NCI-H1436 treated with DMSO at 0.1 percent for 48 hours (cell line): ENCODE results near the gene MAGI2.
"Not testable (repeated sequence)": the region's sequence is repeated elsewhere in the genome, so short reads cannot be mapped to it uniquely, and the experiment has no call there.

Experiments
- DNase-seq: peaks from one replicate; lab custom pipeline; 2025; lab: John Stamatoyannopoulos, UW

MAGI2 gene

GRCh38 chr7:78026492-78026891 is 1427.0 kb downstream of the MAGI2 start:
- DNase-seq, result no peak

DNA sequence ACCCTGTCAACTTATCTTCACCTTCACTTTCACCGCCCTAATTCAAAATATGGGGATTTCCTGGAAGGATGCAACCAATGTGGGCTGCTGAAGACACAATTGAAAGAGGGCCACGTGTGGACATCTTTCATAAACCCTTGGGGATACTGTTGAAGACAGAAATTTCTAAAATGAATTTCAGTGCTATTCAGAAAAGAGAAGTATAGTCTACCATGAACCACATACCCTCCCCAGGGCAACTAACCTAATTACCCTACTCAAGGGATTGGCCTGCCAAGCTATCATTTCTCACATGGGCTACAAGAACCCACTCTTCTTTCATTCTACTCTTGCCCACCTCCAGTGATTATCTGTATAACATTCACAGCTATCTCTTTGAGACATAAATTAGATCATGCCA is 1428.9 kb downstream of the MAGI2 start:
- DNase-seq, result no peak

DNA sequence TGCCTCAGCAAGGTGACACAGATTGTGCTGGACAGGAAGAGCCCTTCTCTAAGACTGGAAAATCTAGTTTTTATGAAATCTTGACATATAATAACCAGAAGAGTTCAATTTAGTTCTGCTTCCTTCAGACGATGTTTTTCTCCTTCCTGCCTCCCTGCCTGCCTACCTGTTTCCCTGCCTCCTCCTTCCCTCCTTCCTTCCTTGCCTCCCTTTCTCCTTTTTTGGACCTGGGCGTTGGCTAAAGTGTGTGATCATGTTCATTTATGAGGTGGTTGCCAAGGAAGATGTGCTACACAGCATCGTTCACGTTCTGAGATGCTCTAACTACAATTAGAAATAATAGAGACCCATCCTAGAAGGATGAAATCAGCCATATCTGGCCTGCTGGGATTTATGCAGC is 1430.3 kb downstream of the MAGI2 start:
- DNase-seq, result no peak

GRCh38 chr7:78022165-78022564 is 1431.3 kb downstream of the MAGI2 start:
- DNase-seq, result no peak

DNA sequence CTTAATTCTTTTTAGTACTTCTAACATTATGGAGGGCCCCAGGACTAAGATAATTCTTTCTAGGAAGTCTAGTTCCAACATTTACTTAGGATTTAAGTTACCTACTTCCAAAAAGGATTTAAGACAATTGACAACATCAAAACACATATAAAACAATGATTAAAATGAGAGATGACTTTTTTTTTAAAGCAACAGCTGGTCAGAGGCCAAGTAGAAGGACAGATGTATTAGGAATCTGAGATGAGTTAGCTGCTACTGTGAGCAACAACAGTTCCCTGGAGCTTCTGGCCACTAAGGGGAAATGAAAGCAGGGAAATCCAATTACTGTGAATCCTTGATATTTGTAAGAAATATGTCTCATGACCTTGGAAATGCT is 1432.6 kb downstream of the MAGI2 start:
- no peak for DNase-seq

DNA sequence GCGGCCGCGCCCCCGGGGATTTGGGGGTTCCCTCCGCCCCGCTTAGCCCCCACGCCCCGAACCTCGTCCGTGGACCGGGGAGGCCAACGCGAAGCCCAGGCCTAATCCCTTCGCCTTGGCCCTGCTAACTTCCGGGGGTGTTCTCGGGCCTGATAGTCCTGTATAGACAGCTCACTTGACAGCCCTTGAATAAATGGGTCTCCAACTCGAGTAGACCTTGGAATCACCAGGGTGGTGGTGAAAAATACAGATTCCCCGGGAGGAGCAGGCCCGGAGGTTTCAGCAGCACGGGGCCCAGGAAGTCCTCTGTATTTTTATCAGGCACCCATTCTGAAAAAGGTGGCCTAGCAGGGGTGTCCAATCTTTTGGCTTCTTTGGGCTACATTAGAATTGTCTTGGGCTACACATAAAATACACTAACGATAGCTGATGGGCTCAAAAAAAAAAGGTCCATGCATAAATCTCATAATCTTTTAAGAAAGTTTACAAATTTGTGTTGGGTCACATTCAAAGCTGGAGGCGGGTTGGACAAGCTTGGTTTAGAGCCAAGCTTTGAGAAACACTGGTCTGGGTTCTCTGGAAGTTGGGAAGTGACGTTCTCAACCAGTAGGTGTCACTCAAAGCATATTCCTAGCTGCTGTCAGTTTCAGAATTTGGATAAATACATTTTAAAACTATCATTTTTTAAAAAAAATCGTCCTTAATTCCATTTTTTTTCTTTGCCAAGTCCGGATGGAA is 1433.2 kb downstream of the MAGI2 start:
- DNase-seq, result no peak

DNA sequence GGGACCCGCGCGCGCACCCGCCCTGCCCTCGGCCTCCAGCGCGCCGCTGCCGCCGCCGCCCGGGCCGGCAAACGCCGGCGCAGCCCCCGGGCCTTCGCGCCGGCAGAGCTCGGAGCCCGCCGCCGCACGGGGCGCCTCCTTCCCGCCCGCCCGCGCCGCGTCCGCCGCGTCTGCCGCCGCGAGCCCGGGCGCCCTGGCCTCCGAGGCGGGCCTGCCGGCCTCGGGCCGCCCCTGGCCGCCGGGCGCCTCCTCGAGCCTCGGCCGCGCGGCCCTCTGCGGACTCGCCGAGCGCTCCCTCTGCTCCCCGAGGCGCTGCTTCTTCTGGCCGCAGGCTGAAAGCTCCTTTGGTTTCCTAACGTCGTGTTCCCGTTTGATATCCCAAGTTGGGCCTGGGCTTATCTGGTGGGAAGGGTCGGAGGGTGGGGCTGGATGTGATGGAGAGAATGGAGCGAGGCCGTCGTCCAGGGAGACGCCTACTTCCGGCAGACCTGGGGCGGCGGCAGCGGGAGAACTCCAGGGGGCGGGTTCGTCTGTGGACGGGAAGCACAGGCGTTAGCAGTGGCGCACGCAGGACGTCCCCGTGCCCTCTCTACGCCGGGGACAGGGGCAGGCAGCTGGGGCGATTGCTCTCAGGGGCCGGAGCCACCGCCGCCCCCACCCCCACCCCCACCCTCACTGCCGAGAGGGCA is 1433.9 kb downstream of the MAGI2 start:
- no peak for DNase-seq

DNA sequence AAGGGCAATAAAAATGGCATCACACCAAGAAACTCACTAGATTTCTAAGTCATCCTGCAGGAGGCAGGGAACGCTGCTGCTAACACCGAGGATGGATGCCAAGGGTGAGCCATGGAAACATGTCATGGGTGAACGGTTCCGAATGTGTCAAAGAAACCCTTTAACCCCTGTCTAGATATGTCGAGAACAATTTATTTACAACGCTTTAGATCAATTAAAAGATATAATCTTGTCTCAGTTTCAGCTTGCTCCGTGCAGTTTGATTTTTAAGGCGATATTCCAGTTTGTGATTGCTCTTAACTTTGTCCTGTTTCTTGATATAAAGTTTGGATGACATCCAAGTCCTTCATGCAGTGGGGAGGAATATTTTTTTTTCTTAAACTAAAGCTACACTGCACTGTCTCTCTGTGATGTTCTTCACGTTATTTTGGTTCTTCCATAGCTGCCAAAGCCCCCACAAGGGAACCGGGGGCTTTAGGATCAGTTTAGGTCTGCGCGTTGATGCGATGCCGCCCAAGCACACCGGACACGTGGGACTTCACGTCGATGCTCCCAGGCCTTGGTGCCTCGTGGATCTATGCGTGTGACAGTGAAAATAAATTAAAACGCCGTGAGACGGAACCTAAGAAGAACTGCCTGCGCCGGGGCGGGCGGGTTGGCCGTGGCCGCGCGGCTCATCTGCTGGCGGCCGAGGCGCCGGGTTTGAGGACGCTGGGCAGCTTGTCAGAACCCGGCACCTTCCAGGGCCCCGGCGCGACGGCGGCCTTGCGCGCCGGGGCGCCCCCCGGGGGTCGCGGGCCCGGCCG is 1434.6 kb downstream of the MAGI2 start:
- no peak for DNase-seq

- DNase-seq, result no peak
These were observed 1435.8 kb downstream of the MAGI2 start for GRCh38 chr7:78017591-78018100.

- no peak for DNase-seq
These were observed 1437.8 kb downstream of the MAGI2 start for GRCh38 chr7:78015574-78016260.

GRCh38 chr7:78014401-78014800 is 1439.1 kb downstream of the MAGI2 start:
- no peak for DNase-seq

- DNase-seq, result no peak
These were observed 1440.1 kb downstream of the MAGI2 start for GRCh38 chr7:78013386-78013785.

DNA sequence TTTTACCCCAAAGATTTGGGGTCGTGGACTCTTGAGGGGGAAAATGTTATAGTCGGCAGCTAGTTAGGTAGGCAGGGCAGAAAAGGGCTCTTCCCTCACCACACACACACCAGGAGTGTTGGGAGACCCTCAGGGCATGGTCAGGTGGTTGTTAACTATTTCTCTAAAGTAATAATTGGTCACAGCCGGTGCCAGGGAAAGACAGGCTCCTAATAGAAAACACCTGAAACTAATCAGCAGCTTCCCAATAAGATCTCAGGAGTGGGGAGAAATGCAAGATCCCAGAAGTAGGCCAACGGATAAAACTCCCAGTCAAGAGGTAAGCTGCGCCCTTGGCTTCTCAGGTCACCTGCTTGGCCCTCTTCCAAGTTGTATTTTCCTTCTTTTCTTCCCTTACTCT is 1441.8 kb downstream of the MAGI2 start:
- no peak for DNase-seq

GRCh38 chr7:78007231-78007630 is 1446.2 kb downstream of the MAGI2 start:
- no peak for DNase-seq

DNA sequence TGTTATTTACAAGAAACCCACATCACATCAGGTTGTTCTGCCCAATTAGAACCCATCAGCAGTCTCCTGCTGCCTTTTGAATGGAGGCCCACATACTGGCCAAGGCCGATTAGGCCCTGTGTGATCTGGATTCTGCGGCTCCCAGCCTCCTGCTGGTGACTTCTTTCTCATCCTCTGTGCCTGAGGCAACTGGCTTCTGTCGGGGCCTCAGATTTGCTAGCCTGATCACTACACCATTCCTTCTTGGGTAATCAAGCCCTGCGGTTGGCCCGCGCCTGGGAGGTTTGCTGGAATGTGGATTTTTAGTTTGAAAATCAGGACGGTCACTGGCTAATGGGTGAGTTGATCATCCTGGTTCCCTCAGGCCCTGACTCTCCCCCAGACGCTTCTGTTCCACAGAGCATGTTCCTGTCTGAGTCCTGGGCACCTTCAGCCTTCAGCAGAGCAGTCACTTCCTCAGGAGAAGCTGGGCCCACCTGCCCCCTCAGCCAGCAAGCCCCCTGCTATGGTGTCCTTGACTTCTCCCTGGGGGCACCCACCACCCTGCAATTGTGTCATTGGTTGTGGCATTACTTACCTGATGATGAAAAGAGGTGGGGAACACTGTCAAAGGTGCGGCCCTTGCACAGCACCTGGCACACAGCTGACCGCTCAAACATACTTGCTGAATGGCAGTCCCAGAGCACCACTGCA is 1447.3 kb downstream of the MAGI2 start:
- no peak for DNase-seq

- no peak for DNase-seq
These were observed 1450.8 kb downstream of the MAGI2 start for GRCh38 chr7:78002715-78003114.

DNA sequence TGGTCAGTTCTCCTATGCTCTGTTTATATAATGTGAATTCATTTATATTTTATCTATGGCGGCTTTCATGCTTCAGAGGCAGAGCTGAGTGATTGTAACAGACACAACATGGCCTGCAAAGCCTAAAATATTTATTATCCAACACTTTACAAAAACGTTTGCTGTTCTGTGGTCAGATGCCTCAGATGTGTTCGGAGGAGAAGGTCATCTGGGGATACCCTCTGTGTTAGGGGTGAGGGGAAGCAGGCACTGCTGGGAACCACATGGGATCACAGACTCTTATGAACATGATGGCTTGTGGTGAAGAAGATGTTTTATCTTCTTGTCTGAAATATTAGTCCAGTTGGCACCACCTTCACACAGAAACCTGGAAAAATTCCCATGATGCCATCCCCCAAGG is 1451.4 kb downstream of the MAGI2 start:
- no peak for DNase-seq

- DNase-seq, result not testable (repeated sequence)
These were observed 1454.3 kb downstream of the MAGI2 start for GRCh38 chr7:77999168-77999567.

- DNase-seq, result no peak
These were observed 1457.8 kb downstream of the MAGI2 start for GRCh38 chr7:77995717-77996116.

DNA sequence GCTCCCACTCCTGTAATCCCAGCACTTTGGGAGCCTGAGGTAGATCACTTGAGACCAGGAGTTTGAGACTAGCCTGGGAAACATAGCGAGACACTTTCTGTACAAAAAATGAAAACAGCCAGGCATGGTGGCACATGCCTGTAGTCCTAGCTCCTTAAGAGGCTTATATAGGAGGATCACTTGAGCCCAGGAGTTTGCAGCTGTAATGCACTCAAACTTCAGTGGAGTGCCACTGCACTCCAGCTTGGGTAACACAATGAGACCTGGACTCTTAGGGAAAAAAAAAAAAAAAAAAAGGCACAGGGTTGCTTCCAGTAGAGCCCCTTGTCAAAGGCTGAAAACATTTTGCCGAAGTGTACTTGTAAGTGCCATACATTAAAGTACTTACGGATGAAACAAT is 1459.6 kb downstream of the MAGI2 start:
- DNase-seq, result no peak

- DNase-seq, result no peak
These were observed 1461.8 kb downstream of the MAGI2 start for GRCh38 chr7:77991656-77992055.
